Retinal pigment epithelial cell (primary cell): Measurements from ENCODE around the gene GMDS.
A peak's percentile ranks its signal among the peaks of the same experiment; 100 is the strongest.

Experiments used
- DNase-seq: peaks from one replicate; pipeline ENCODE4 v3.0.0-alpha.2; 2010; ENCODE audit warnings: low read depth
- H3K4me3 ChIP-seq: 2 replicates; pipeline ENCODE4 v1.5.1; 2011; ENCODE audit warnings: mild to moderate bottlenecking, low read length, control low read depth, moderate library complexity
- TF ChIP-seq, protein P1 (sequence below): conservative IDR thresholded peaks from 2 replicates; pipeline ENCODE4 v1.5.1; 2011; ENCODE audit warnings: low read depth, low read length, control low read depth, inconsistent platforms

Gene GMDS

DNA sequence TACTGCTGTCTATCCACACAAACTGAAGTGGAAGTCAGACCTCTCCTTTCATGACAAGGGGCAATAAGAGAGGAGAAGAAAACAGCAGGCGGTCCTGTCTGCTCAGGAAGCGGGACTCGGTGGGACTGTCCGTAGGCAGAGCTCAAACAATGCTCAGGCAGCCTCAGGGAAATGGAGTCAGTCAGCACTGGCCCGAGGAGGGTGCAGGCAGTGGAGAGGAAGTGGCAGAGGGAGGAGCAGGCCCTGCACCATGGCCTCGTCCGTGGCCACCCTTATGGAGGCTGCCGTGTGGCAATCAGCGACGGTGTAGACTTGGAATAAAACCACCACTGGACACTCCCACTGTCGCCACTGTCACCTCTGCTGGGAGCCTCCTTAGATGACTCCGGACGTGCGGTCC lies 616.1 kb downstream of the GMDS start:
- no peak for DNase-seq
- TF ChIP-seq, protein P1, sequence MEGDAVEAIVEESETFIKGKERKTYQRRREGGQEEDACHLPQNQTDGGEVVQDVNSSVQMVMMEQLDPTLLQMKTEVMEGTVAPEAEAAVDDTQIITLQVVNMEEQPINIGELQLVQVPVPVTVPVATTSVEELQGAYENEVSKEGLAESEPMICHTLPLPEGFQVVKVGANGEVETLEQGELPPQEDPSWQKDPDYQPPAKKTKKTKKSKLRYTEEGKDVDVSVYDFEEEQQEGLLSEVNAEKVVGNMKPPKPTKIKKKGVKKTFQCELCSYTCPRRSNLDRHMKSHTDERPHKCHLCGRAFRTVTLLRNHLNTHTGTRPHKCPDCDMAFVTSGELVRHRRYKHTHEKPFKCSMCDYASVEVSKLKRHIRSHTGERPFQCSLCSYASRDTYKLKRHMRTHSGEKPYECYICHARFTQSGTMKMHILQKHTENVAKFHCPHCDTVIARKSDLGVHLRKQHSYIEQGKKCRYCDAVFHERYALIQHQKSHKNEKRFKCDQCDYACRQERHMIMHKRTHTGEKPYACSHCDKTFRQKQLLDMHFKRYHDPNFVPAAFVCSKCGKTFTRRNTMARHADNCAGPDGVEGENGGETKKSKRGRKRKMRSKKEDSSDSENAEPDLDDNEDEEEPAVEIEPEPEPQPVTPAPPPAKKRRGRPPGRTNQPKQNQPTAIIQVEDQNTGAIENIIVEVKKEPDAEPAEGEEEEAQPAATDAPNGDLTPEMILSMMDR, result no peak
- no peak overlapping the region for H3K4me3 ChIP-seq

DNA sequence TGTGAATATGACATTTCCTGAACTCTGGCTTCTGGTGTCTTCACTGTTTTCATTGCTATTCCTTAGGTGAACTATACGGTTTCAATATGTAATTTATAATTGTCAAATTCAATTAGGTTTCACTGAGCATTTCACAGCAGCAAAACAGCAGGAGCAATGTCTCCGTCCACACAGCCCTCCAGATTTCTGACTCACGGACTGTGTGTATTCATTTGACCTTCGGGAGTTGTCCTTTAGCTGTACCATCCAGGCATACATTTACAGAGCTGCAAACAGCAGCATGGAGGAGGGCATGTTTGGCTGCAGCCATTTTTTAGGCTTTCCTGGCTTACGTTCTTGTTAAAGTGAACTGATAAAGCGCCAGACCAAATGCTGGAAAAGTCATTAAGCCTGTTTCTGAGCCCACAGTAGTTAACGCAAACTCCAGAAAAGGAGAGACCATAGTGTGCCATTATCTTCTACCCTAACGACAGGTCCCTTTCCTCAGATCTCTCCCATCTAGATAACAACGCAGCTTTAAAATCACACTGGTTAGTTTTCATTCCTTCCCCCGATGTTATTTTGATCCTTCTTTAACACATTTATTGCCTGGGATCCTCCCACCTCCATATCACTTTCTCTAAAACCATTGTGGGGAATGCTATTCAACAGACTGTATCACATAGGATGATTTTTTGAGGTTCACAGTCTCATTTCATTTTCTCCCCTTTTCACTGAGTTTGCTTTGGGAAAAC lies 617.4 kb downstream of the GMDS start:
- TF ChIP-seq, protein P1, result no peak
- no peak for DNase-seq
- H3K4me3 ChIP-seq, result no peak overlapping the region

DNA sequence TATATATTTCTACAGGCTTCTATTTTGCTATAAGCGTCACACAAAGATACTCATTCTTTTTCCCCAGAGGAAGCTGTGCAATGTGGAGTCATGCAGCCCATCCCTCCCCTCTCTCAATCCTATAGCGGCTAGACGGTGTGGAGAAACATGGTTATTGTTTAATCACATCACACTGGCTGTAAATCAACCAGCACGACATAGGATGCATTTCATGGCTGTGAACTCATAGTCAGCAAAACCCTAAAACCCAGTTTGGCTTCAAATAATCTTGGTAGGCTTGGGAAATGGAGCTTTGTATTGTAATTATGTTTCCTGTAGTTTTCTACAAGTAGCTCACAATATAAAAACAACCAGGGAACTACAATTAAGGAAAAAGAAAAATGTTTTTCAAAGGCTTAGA lies 618.9 kb downstream of the GMDS start:
- TF ChIP-seq, protein P1, result no peak
- no peak for DNase-seq
- no peak overlapping the region for H3K4me3 ChIP-seq

DNA sequence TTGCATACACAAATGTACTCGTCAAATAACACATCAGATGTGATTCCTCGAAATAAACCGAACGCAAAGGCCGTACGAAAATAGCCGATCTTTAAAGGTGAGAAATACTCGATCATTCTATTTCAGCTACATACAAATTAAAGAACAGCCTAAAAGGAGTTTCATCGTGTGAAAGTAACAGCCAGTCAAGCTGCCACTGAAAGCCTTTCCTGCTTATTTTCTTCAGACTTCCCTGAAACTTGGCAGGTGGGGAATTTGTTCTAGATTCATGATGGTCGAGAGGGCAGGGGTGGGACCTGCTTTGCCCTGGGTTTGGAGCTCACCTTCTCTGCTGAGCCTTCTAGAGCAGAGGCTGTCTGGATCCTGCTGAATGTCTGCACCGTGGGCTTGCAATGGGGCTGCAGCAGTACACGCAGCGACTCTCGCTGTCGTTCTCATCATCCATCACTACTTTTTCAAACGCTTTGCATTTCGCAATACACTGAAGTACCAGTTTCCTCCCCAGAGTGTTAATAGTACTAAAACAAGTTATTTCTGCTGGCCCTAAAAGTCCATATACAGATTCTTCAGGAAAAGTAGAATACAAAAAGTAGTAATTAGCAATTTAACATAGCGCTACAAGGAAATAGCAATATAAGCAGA lies 619.5 kb downstream of the GMDS start:
- no peak overlapping the region for H3K4me3 ChIP-seq
- TF ChIP-seq, protein P1, result no peak
- DNase-seq, result no peak

DNA sequence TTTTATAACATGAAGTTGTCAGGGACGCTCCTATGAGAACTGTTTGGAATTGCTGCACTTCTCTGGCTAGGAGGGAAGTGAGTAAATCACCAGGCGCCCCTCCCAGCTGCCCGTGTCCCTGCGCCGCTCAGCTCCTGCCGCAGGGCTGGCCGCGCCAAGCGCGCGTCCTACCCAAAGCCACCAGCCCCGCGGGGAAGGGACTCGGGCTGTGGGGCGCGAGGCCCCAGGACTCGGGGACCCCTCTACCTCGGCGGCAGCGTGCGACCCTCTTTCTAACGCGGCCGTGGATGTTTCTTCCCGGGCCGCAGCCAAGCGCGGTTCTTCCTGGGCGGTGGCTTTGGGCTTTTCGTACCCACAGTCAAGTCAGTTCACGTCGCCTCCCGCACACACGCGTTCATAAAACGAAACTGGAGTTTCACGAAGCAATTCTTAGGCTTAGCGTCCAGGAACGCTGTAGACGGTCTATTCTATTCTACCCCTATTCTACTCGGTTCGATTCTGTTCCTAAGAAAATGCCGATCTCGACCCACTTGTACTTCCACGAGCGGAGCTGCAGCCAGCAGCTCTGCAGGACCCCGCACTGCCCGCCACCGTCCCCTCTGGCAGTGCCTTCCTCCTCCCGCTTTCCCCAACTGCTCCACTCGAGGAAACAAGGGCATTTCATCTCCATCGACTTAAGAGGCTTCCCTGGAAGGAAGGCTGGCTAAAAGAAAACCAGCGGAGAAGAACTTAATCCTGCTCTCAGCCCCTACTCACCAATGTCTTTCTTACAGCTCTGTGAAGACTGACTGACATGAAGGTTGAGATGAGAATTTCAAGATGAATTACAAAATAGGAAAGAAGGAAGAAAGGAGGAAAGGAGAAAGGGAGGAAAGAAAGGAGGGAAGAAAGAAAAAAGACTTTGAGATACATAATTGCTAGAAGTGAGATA lies 620.3 kb downstream of the GMDS start:
- TF ChIP-seq, protein P1, result no peak
- peak overlapping the region; percentile 56 for H3K4me3 ChIP-seq
- DNase-seq, result no peak

DNA sequence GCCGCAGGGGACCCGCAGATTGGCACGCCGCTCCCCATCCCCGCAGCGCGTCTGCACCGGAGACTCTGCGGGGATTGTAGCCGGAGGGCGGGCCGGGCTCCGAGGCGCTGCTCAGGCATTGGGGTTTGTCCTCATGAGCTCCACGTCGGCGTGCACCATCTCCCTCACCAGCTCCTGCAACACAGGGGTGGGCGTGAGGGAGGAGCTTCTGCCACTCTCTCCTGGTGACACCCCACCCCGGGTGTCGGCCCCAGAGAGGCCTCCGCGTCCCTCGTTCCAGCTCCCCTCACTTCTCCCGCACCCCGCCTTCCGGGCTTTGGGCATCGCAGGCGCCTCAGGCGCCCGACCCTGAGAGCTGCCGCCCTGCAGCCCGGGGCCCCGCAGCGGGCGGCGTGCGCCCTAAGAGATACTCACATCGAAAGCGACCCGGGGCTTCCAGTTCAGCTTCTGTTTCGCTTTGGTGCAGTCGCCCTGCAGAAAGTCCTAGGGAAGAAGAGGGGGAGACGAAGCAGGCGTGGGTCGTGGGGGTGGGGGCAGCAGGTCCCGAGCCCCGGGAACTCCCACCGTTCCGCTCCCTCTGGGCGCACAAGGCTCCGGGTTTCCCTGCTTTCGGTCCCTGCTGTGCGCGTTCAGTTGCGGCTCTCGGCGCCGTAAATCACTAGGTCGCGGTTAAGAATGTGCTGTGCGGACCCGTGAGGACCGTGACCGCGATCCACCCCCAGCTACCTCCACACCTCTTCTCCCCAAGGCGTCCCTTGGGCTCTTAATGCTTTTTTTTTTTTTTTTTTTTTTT lies 621.2 kb downstream of the GMDS start:
- peak overlapping the region; percentile 56 for H3K4me3 ChIP-seq
- DNase-seq, result no peak
- TF ChIP-seq, protein P1, result no peak
